ENCODE data around the gene NPAS4.
A peak's percentile ranks its signal among the peaks of the same experiment; 100 is the strongest.
"Not testable (repeated sequence)": the region's sequence is repeated elsewhere in the genome, so short reads cannot be mapped to it uniquely, and the experiment has no call there.

The NPAS4 gene

GRCh38 chr11:66459138-66459778 lies 38.4 kb downstream of the NPAS4 start:
- no peak for DNase-seq

GRCh38 chr11:66462010-66462409 lies 41.2 kb downstream of the NPAS4 start:
- no peak for DNase-seq

GRCh38 chr11:66462911-66463310 lies 42.1 kb downstream of the NPAS4 start:
- DNase-seq: no peak

- DNase-seq: not testable (repeated sequence)
Measured at GRCh38 chr11:66464116-66464515, 43.3 kb downstream of the NPAS4 start.

- no peak for DNase-seq
Measured at GRCh38 chr11:66464916-66465315, 44.1 kb downstream of the NPAS4 start.

- DNase-seq: no peak
Measured at GRCh38 chr11:66465373-66466224, 44.8 kb downstream of the NPAS4 start.

GRCh38 chr11:66466225-66467033 lies 45.6 kb downstream of the NPAS4 start, which contains the start of gene PELI3:
Gene PELI3 (plus strand): TSS chr11:66466905. CDS start chr11:66468129, 1,224 bp downstream.
- peak; percentile 92 for DNase-seq

- DNase-seq: peak; percentile 59
Measured at GRCh38 chr11:66467034-66467659, 46.3 kb downstream of the NPAS4 start.

- DNase-seq: peak; percentile 29
Measured at GRCh38 chr11:66467756-66468155, 46.9 kb downstream of the NPAS4 start.

- DNase-seq: no peak
Measured at GRCh38 chr11:66468691-66469090, 47.9 kb downstream of the NPAS4 start.

GRCh38 chr11:66469441-66469840 lies 48.6 kb downstream of the NPAS4 start:
- DNase-seq: no peak

- DNase-seq: no peak
Measured at GRCh38 chr11:66470015-66470414, 49.2 kb downstream of the NPAS4 start.

- DNase-seq: no peak
Measured at GRCh38 chr11:66471142-66471541, 50.3 kb downstream of the NPAS4 start.

GRCh38 chr11:66472054-66472453 lies 51.2 kb downstream of the NPAS4 start:
- no peak for DNase-seq

- DNase-seq: no peak
Measured at GRCh38 chr11:66473167-66473566, 52.3 kb downstream of the NPAS4 start.

GRCh38 chr11:66473608-66474515 lies 53.0 kb downstream of the NPAS4 start:
- no peak for DNase-seq

- DNase-seq: no peak
Measured at GRCh38 chr11:66475349-66476172, 54.7 kb downstream of the NPAS4 start.

Data from NCI-H1092 treated with DMSO at 0.1 percent for 48 hours (cell line).